MCF 10A (cell line): Measurements from ENCODE around the gene TCF12. TPM values are rescaled to one million over a fixed set of nuclear protein-coding genes. Genes with fewer than 3 reads are reported as not detected.

ENCODE experiments used
- BruUV-seq: library from RNA; stranded (reverse); fragments of 400-500 nt; replicated peaks from 2 replicates; lab custom pipeline; 2021; lab: Mats Ljungman, UMichigan
- CTCF ChIA-PET: fragments of 300-600 bp; sonication (Branson Sonifier 250); formaldehyde crosslinking; extraction: SDS; loops from one replicate; lab custom pipeline; 2021; ENCODE audit warnings: antibody characterized with exemption, inconsistent platforms; lab: Yijun Ruan, JAX
- POLR2A ChIA-PET: fragments of 300-600, 350-650 bp; sonication (Branson Sonifier 250); formaldehyde crosslinking; extraction: SDS; loops from one replicate; lab custom pipeline; 2020; ENCODE audit warnings: antibody characterized with exemption, inconsistent platforms; lab: Yijun Ruan, JAX
- DNase-seq: peaks from one replicate; pipeline ENCODE4 v3.0.0-alpha.2; 2018; ENCODE audit not compliant: unreplicated experiment
- H3K27ac Mint-ChIP-seq: one replicate; pipeline ENCODE4 v1.8.0; 2022; ENCODE audit warnings: mild to moderate bottlenecking, low read depth, mixed read lengths; ENCODE audit not compliant: unreplicated experiment
- H3K27me3 Mint-ChIP-seq: one replicate; pipeline ENCODE4 v1.8.0; 2022; ENCODE audit warnings: mixed read lengths; ENCODE audit not compliant: insufficient read depth, unreplicated experiment
- H3K36me3 Mint-ChIP-seq: one replicate; pipeline ENCODE4 v1.8.0; 2022; ENCODE audit warnings: mild to moderate bottlenecking, moderate library complexity, mixed read lengths; ENCODE audit not compliant: insufficient read depth, unreplicated experiment
- H3K4me1 Mint-ChIP-seq: one replicate; pipeline ENCODE4 v1.8.0; 2022; ENCODE audit warnings: mixed read lengths; ENCODE audit not compliant: insufficient read depth, unreplicated experiment
- H3K4me3 Mint-ChIP-seq: one replicate; pipeline ENCODE4 v1.8.0; 2022; ENCODE audit warnings: mild to moderate bottlenecking, moderate library complexity, mixed read lengths; ENCODE audit not compliant: unreplicated experiment
- H3K9me3 Mint-ChIP-seq: one replicate; pipeline ENCODE4 v1.8.0; 2022; ENCODE audit warnings: mixed read lengths; ENCODE audit not compliant: unreplicated experiment
- CTCF ChIP-seq: fragments of 200-600 bp; IDR thresholded peaks from one replicate; pipeline ENCODE4 v1.8.0; 2022; ENCODE audit warnings: antibody characterized with exemption, mild to moderate bottlenecking; ENCODE audit not compliant: unreplicated experiment
- intact Hi-C: fragments of 100-400 bp; cut with micrococcal nuclease; formaldehyde crosslinking; loops from 2 replicates; pipeline ENCODE4 v1.14.1; 2022
- total RNA-seq: library from RNA; stranded (reverse); gene quantifications from 2 replicates; pipeline ENCODE4 v1.2.3, GENCODE V29; 2022

TCF12 gene
- total RNA-seq, 1 experiment from 2014 or later = 140 TPM

GRCh38 chr15:56923174-56923591, 4.7 kb downstream of the TCF12 start:
- DNase-seq = no peak
- intact Hi-C loops = no loop called here
- no TSS peak for BruUV-seq
- Mint-ChIP-seq H3K36me3 (peaks cover 47% of the 10 kb centered on the region), H3K27me3 (no peaks in the 10 kb centered on the region), H3K27ac (no peak overlapping the region), H3K4me3 (no peak overlapping the region), H3K4me1 (peaks cover 27% of the 10 kb centered on the region), H3K9me3 (no peaks in the 10 kb centered on the region)
- POLR2A ChIA-PET = interaction anchor here (0.7 kb wide), 1 partner anchor 116 kb away, joined by 3 read pairs; no protein-coding TSS in a partner anchor
- TF ChIP-seq CTCF = no peak
- CTCF ChIA-PET = interaction anchor here (0.7 to 0.8 kb wide), 2 partner anchors 21 to 215 kb away, joined by 3 to 4 read pairs; no protein-coding TSS in a partner anchor

- Mint-ChIP-seq H3K4me1 (peaks cover 45% of the 10 kb centered on the region), H3K9me3 (no peaks in the 10 kb centered on the region), H3K36me3 (peaks cover 48% of the 10 kb centered on the region), H3K27me3 (no peaks in the 10 kb centered on the region), H3K27ac (no peak overlapping the region), H3K4me3 (no peak overlapping the region)
- ChIA-PET CTCF (interaction anchor here (1.0 kb wide), 1 partner anchor 210 kb away, joined by 5 read pairs; no protein-coding TSS in a partner anchor), POLR2A (interaction anchor here (4.4 kb wide), 1 partner anchor 9 kb away, joined by 29 read pairs; the partner anchor contains the start of gene TCF12)
- DNase-seq = no peak
- TF ChIP-seq CTCF = no peak
- no TSS peak for BruUV-seq
- intact Hi-C loops = no loop called here
These were observed 9.4 kb downstream of the TCF12 start for GRCh38 chr15:56927816-56928215.

- TF ChIP-seq CTCF = no peak
- Mint-ChIP-seq H3K9me3 (no peaks in the 10 kb centered on the region), H3K36me3 (peaks cover 33% of the 10 kb centered on the region), H3K4me1 (peaks cover 46% of the 10 kb centered on the region), H3K4me3 (no peak overlapping the region), H3K27ac (peak overlapping the region; percentile 29), H3K27me3 (no peaks in the 10 kb centered on the region)
- peak; percentile 27 for DNase-seq
- ChIA-PET CTCF (interaction anchor here (0.6 to 1.5 kb wide), 5 partner anchors 9 to 284 kb away, joined by 3 to 5 read pairs (median 4); partner anchors contain the start of gene TCF12), POLR2A (interaction anchor here (1.0 to 4.4 kb wide), 2 partner anchors 10 kb away, joined by 3 to 29 read pairs; partner anchors contain the start of gene TCF12)
- intact Hi-C loops = no loop called here
- no TSS peak for BruUV-seq
These were observed 11.0 kb downstream of the TCF12 start for GRCh38 chr15:56929399-56929798.

- Mint-ChIP-seq H3K27ac (no peak overlapping the region), H3K4me3 (no peak overlapping the region), H3K27me3 (no peaks in the 10 kb centered on the region), H3K4me1 (peaks cover 46% of the 10 kb centered on the region), H3K36me3 (peaks cover 27% of the 10 kb centered on the region), H3K9me3 (no peaks in the 10 kb centered on the region)
- CTCF ChIA-PET = interaction anchor here (0.5 to 1.5 kb wide), 4 partner anchors 10 to 486 kb away, joined by 3 to 5 read pairs (median 4); partner anchors contain the start of gene TCF12
- POLR2A ChIA-PET = interaction anchor here (1.0 to 4.4 kb wide), 3 partner anchors 8 to 11 kb away, joined by 3 to 29 read pairs (median 3); partner anchors contain the start of gene TCF12
- BruUV-seq = no TSS peak
- TF ChIP-seq CTCF = no peak
- intact Hi-C loops = no loop called here
- DNase-seq = no peak
These were observed 11.5 kb downstream of the TCF12 start for GRCh38 chr15:56929933-56930332.
